K562 (cell line): ENCODE data around the gene AIRE. TPM values are rescaled to one million over a fixed set of nuclear protein-coding genes. Genes with fewer than 3 reads are reported as not detected.

ENCODE experiments used
- PHB2 ChIP-seq: fragments of 450-650 bp; IDR thresholded peaks from 2 replicates; pipeline ENCODE4 v1.6.1; 2017; ENCODE audit warnings: low read depth
- RBM34 ChIP-seq: fragments of 200-400 bp; formaldehyde crosslinking; IDR thresholded peaks from 2 replicates; pipeline ENCODE4 v1.6.1; 2018; ENCODE audit warnings: low read length, borderline replicate concordance; ENCODE audit not compliant: insufficient read depth
- SIN3B ChIP-seq: fragments of 450-650 bp; IDR thresholded peaks from 2 replicates; pipeline ENCODE4 v1.6.1; 2017; ENCODE audit warnings: low read depth, mild to moderate bottlenecking, moderate library complexity
- SOX6 ChIP-seq: fragments of 450-650 bp; IDR thresholded peaks from 2 replicates; pipeline ENCODE4 v1.6.1; 2014; ENCODE audit warnings: mild to moderate bottlenecking
- YY1 ChIP-seq, 3 experiments: IDR thresholded peaks; 2 replicates each; pipeline ENCODE4 v1.6.1; 2011; ENCODE audit warnings: low read length in 2 of 3, mild to moderate bottlenecking in 2 of 3, moderate library complexity in 2 of 3, borderline replicate concordance in 1 of 3, control low read depth in 1 of 3, low read depth in 1 of 3; ENCODE audit not compliant: insufficient read depth in 3 of 3, insufficient replicate concordance in 2 of 3, control insufficient read depth in 1 of 3, insufficient read length in 1 of 3; ENCODE audit errors: extremely low read depth in 1 of 3
- ZFP36 ChIP-seq: fragments of 150-350 bp; IDR thresholded peaks from 2 replicates; pipeline ENCODE4 v1.6.1; 2018; ENCODE audit warnings: low read length, low read depth; ENCODE audit not compliant: partially characterized antibody
- ZNF253 ChIP-seq: fragments of 250-450 bp; sonication (Bioruptor Pico); conservative IDR thresholded peaks from 2 replicates; pipeline ENCODE4 v1.6.1; 2021; ENCODE audit warnings: mild to moderate bottlenecking
- ZNF764 ChIP-seq: fragments of 250-450 bp; sonication (Bioruptor Pico); IDR thresholded peaks from 2 replicates; pipeline ENCODE4 v1.4.0; 2020; ENCODE audit warnings: low read depth, mild to moderate bottlenecking, moderate library complexity
- polyA plus RNA-seq, 8 experiments: library from polyadenylated mRNA; depleted of rRNA in 4 of 8; stranded (reverse) in 5 of 8; unstranded in 3 of 8; fragments of >200 nt; fragmentation: Nextera tagmentation in 2 of 8; fragmentation: Illumina TruSeq in 1 of 8; extraction: Ambion mirVana in 2 of 8; extraction: Trizol in 1 of 8; gene quantifications; 2 replicates each; pipeline versions ENCODE4 v1.2.1 to v1.2.3, GENCODE V29; 2011 to 2014; ENCODE audit warnings: inconsistent platforms in 1 of 8, missing spikeins in 1 of 8
- total RNA-seq, 7 experiments: library from RNA; depleted of rRNA in 6 of 7; stranded (reverse); fragments of >200 nt in 6 of 7; fragmentation: Illumina TruSeq in 2 of 7; extraction: Trizol in 2 of 7; gene quantifications; 2 replicates each; pipeline versions ENCODE4 v1.2.1 to v1.2.3, GENCODE V29; 2011 to 2021; ENCODE audit warnings: low replicate concordance in 1 of 7
- TF ChIP-seq, protein P1 (sequence below), 2 experiments: fragments of 450-650 bp in 1 of 2; sonication (generic) in 1 of 2; formaldehyde crosslinking in 1 of 2; IDR thresholded peaks; 2 replicates each; pipeline versions ENCODE4 v1.7.1 to v1.9.0; 2016 to 2022; ENCODE audit warnings: inconsistent platforms in 1 of 2, mild to moderate bottlenecking in 1 of 2, missing genetic modification reagents in 1 of 2
- TF ChIP-seq, protein P2 (sequence below): fragments of 200-800 bp; sonication (Bioruptor generic); IDR thresholded peaks from 2 replicates; pipeline ENCODE4 v1.6.1; 2017; ENCODE audit warnings: missing genetic modification characterization, missing compliant biosample characterization
- TF ChIP-seq, protein P3 (sequence below), 2 experiments: fragments of 450-650 bp; conservative IDR thresholded peaks; 2 replicates each; pipeline ENCODE4 v1.6.1; 2017; ENCODE audit warnings: mild to moderate bottlenecking in 2 of 2, moderate library complexity in 2 of 2

AIRE gene
- total and polyA plus RNA-seq, 9 of the 15 experiments (the other 6 are each of a cell fraction or from before 2014, with no cell fraction given) = 0.01 TPM; not detected in 8

DNA sequence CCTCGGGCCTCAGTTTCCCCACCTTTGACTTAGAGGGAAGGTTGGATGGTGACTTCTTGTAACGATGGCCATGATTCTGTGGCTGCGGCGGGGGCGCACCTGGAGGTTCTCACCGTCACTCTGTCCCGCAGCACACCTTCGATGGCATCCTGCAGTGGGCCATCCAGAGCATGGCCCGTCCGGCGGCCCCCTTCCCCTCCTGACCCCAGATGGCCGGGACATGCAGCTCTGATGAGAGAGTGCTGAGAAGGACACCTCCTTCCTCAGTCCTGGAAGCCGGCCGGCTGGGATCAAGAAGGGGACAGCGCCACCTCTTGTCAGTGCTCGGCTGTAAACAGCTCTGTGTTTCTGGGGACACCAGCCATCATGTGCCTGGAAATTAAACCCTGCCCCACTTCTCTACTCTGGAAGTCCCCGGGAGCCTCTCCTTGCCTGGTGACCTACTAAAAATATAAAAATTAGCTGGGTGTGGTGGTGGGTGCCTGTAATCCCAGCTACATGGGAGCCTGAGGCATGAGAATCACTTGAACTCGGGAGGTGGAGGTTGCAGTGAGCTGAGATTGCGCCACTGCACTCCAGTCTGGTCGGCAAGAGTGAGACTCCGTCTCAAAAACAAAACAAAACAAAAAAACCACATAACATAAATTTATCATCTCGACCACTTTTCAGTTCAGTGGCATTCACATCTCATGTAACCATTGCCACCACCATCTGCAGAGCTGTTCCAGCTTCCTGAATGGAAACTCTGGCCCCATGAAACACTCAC lies 12.0 kb downstream of the AIRE start (continued):
- TF ChIP-seq, protein P1, sequence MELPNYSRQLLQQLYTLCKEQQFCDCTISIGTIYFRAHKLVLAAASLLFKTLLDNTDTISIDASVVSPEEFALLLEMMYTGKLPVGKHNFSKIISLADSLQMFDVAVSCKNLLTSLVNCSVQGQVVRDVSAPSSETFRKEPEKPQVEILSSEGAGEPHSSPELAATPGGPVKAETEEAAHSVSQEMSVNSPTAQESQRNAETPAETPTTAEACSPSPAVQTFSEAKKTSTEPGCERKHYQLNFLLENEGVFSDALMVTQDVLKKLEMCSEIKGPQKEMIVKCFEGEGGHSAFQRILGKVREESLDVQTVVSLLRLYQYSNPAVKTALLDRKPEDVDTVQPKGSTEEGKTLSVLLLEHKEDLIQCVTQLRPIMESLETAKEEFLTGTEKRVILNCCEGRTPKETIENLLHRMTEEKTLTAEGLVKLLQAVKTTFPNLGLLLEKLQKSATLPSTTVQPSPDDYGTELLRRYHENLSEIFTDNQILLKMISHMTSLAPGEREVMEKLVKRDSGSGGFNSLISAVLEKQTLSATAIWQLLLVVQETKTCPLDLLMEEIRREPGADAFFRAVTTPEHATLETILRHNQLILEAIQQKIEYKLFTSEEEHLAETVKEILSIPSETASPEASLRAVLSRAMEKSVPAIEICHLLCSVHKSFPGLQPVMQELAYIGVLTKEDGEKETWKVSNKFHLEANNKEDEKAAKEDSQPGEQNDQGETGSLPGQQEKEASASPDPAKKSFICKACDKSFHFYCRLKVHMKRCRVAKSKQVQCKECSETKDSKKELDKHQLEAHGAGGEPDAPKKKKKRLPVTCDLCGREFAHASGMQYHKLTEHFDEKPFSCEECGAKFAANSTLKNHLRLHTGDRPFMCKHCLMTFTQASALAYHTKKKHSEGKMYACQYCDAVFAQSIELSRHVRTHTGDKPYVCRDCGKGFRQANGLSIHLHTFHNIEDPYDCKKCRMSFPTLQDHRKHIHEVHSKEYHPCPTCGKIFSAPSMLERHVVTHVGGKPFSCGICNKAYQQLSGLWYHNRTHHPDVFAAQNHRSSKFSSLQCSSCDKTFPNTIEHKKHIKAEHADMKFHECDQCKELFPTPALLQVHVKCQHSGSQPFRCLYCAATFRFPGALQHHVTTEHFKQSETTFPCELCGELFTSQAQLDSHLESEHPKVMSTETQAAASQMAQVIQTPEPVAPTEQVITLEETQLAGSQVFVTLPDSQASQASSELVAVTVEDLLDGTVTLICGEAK (IDR thresholded peaks at IDR 0.05) = no peak
- TF ChIP-seq, protein P1 (CRISPR knock-in tag; IDR thresholded peaks at IDR 0.05) = no peak
- TF ChIP-seq SIN3B (no peak), ZNF764 (no peak), PHB2 (no peak), YY1 (IDR thresholded peaks at IDR 0.05; ENCODE audit: borderline replicate concordance in 1 of 3, control insufficient read depth in 1 of 3, extremely low read depth in 1 of 3, insufficient read depth in 3 of 3, insufficient read length in 1 of 3, insufficient replicate concordance in 2 of 3, low read depth in 1 of 3, low read length in 2 of 3) (peak in 1 of 3 experiments; percentile 50), ZNF253 (no peak), RBM34 (no peak), SOX6 (no peak), ZFP36 (peak; percentile 38)
- TF ChIP-seq, protein P2, sequence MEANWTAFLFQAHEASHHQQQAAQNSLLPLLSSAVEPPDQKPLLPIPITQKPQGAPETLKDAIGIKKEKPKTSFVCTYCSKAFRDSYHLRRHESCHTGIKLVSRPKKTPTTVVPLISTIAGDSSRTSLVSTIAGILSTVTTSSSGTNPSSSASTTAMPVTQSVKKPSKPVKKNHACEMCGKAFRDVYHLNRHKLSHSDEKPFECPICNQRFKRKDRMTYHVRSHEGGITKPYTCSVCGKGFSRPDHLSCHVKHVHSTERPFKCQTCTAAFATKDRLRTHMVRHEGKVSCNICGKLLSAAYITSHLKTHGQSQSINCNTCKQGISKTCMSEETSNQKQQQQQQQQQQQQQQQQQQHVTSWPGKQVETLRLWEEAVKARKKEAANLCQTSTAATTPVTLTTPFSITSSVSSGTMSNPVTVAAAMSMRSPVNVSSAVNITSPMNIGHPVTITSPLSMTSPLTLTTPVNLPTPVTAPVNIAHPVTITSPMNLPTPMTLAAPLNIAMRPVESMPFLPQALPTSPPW (CRISPR knock-in tag) = no peak
- TF ChIP-seq, protein P3, sequence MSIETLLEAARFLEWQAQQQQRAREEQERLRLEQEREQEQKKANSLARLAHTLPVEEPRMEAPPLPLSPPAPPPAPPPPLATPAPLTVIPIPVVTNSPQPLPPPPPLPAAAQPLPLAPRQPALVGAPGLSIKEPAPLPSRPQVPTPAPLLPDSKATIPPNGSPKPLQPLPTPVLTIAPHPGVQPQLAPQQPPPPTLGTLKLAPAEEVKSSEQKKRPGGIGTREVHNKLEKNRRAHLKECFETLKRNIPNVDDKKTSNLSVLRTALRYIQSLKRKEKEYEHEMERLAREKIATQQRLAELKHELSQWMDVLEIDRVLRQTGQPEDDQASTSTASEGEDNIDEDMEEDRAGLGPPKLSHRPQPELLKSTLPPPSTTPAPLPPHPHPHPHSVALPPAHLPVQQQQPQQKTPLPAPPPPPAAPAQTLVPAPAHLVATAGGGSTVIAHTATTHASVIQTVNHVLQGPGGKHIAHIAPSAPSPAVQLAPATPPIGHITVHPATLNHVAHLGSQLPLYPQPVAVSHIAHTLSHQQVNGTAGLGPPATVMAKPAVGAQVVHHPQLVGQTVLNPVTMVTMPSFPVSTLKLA (conservative IDR thresholded peaks at IDR 0.05) = no peak
